GM12873 (cell line): Measurements from ENCODE around the gene HEBP1.

ENCODE experiments used
- CTCF ChIP-seq: IDR thresholded peaks from 2 replicates; pipeline ENCODE4 v1.5.1; 2012; ENCODE audit warnings: low read depth, mild to moderate bottlenecking, moderate library complexity, low read length, control low read depth; ENCODE audit not compliant: insufficient read depth; ENCODE audit errors: missing control alignments

The HEBP1 gene

GRCh38 chr12:13041224-13041623, 41.2 kb upstream of the HEBP1 start:
- TF ChIP-seq CTCF = no peak

- no peak for TF ChIP-seq CTCF
Measured at GRCh38 chr12:13039328-13039956, 39.4 kb upstream of the HEBP1 start.

GRCh38 chr12:13038491-13039161, 38.6 kb upstream of the HEBP1 start:
- no peak for TF ChIP-seq CTCF

GRCh38 chr12:13036881-13037280, 36.8 kb upstream of the HEBP1 start:
- TF ChIP-seq CTCF = no peak

GRCh38 chr12:13033476-13033875, 33.4 kb upstream of the HEBP1 start:
- TF ChIP-seq CTCF = no peak

- TF ChIP-seq CTCF = no peak
Measured at GRCh38 chr12:13032164-13032563, 32.1 kb upstream of the HEBP1 start.

- no peak for TF ChIP-seq CTCF
Measured at GRCh38 chr12:13030541-13031291, 30.7 kb upstream of the HEBP1 start.
